Upper lobe of left lung (tissue), 6 donors: ENCODE results near the gene C14orf119. TPM values are rescaled to one million over a fixed set of nuclear protein-coding genes. Genes with fewer than 3 reads are reported as not detected.
A peak's percentile ranks its signal among the peaks of the same experiment; 100 is the strongest.

Source experiments
- ATAC-seq, 2 donors: fragments of 200-7000 bp; cut with Tn5 transposase; one replicate each; pipeline ENCODE4 v1.9.1; 2022; ENCODE audit warnings: mild to moderate bottlenecking in 2 of 2, moderate library complexity in 2 of 2; ENCODE audit not compliant: low FRiP score in 2 of 2
- DNase-seq, 2 donors: peaks; one replicate each; pipeline ENCODE4 v3.0.0-alpha.2; 2019 to 2020
- H3K27ac ChIP-seq, 4 donors: fragments of 200-600 bp; sonication (generic); one replicate each; pipeline ENCODE4 v1.5.1; 2016 to 2019
- H3K27me3 ChIP-seq, 4 donors: fragments of 200-600 bp; sonication (generic); one replicate each; pipeline ENCODE4 v1.5.1; 2017 to 2019
- H3K36me3 ChIP-seq, 4 donors: fragments of 200-600 bp; sonication (generic); one replicate each; pipeline ENCODE4 v1.5.1; 2016 to 2019
- H3K4me1 ChIP-seq, 4 donors: fragments of 200-600 bp; sonication (generic); one replicate each; pipeline ENCODE4 v1.5.1; 2018 to 2019
- H3K4me3 ChIP-seq, 4 donors: fragments of 200-600 bp; sonication (generic); one replicate each; pipeline ENCODE4 v1.5.1; 2017 to 2019; ENCODE audit warnings: mild to moderate bottlenecking in 2 of 4, moderate library complexity in 1 of 4
- H3K9me3 ChIP-seq, 4 donors: fragments of 200-600 bp; sonication (generic); one replicate each; pipeline ENCODE4 v1.5.1; 2018 to 2019
- EP300 ChIP-seq, 4 donors: sonication (generic); formaldehyde crosslinking; IDR thresholded peaks; one replicate each; pipeline ENCODE4 v1.5.1; 2017; ENCODE audit warnings: antibody characterized with exemption in 4 of 4, control low read depth in 2 of 4
- POLR2A ChIP-seq, 4 donors: fragments of 450-650 bp; IDR thresholded peaks; one replicate each; pipeline ENCODE4 v1.5.1; 2016 to 2017; ENCODE audit warnings: antibody characterized with exemption in 4 of 4, mild to moderate bottlenecking in 2 of 4
- POLR2AphosphoS5 ChIP-seq, 2 donors: sonication (generic); formaldehyde crosslinking; IDR thresholded peaks; one replicate each; pipeline ENCODE4 v1.5.1; 2017; ENCODE audit warnings: antibody characterized with exemption in 2 of 2
- WGBS, 2 donors: methylation state at CpG; one replicate each; pipeline ENCODE4 v1.1.5; 2017 to 2018; 5-methylcytosine and 5-hydroxymethylcytosine counted together
- total RNA-seq, 6 donors: library from RNA; depleted of rRNA in 4 of 6; stranded (reverse); fragments of >200 nt in 4 of 6; gene quantifications; one replicate each; pipeline versions ENCODE4 v1.1.0 to v1.2.1, GENCODE V29; 2016 to 2021
- TF ChIP-seq, protein P1 (sequence below), 6 experiments: fragments of 450-650 bp in 4 of 6; fragments of 200-600 bp in 2 of 6; sonication (generic) in 2 of 6; IDR thresholded peaks; one replicate each; pipeline ENCODE4 v1.5.1; 2016 to 2019; ENCODE audit warnings: antibody characterized with exemption in 6 of 6
- donor health status: DM: no; HTN: no; CAD: no; lungs with moderate emphysema.
- donor health status: DM: no; HTN: yes; CAD: no; lungs with severe emphysema.

The C14orf119 gene
- total RNA-seq, 6 donors from 2014 or later: 4.9 to 52.5 (median 35.7) TPM

- H3K36me3 ChIP-seq: peaks cover 44 to 88% (median 81%) of the 10 kb centered on the region in 4 donors
- 8 to 29% methylated on average over 4 of the region's 4 CpGs for WGBS, 2 donors
- DNase-seq: peak in 1 of 2 donors; percentile 72
- ATAC-seq: peak; percentile 38 to 64
- no peaks in the 10 kb centered on the region for H3K9me3 ChIP-seq
- H3K4me1 ChIP-seq: peaks cover 13 to 17% (median 15%) of the 10 kb centered on the region in 4 donors
- H3K4me3 ChIP-seq: no peak overlapping the region
- peak overlapping the region in 3 of 4 donors; percentile 48 to 53 (median 49) for H3K27ac ChIP-seq
- TF ChIP-seq, protein P1, sequence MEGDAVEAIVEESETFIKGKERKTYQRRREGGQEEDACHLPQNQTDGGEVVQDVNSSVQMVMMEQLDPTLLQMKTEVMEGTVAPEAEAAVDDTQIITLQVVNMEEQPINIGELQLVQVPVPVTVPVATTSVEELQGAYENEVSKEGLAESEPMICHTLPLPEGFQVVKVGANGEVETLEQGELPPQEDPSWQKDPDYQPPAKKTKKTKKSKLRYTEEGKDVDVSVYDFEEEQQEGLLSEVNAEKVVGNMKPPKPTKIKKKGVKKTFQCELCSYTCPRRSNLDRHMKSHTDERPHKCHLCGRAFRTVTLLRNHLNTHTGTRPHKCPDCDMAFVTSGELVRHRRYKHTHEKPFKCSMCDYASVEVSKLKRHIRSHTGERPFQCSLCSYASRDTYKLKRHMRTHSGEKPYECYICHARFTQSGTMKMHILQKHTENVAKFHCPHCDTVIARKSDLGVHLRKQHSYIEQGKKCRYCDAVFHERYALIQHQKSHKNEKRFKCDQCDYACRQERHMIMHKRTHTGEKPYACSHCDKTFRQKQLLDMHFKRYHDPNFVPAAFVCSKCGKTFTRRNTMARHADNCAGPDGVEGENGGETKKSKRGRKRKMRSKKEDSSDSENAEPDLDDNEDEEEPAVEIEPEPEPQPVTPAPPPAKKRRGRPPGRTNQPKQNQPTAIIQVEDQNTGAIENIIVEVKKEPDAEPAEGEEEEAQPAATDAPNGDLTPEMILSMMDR (IDR thresholded peaks at IDR 0.05): no peak
- TF ChIP-seq POLR2AphosphoS5 (IDR thresholded peaks at IDR 0.05) (peak in 1 of 2 donors; percentile 38), POLR2A (IDR thresholded peaks at IDR 0.05) (no peak)
- H3K27me3 ChIP-seq: no peaks in the 10 kb centered on the region
These were observed 33.3 kb upstream of the C14orf119 start for GRCh38 chr14:23062002-23062401.

DNA sequence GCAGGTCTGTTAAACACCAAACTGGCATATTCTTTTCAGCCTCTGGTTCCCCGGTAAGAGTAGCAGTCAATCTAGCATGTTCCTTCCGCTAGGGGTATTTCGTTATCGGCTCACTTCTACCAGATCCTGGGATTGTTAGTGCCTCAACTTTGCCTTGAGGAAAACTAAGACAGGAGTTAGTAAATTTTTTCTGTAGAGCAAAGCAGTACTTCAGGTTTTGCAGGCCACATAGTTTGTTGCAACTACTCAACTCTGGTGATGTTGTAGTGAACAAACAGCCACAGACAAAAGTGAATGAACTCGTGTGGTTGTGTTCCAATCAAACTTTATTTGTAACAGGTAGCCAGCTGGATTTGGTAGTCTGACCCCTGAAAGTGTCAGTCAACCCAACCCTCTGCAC, 31.7 kb upstream of the C14orf119 start:
- no peak for ATAC-seq
- no peaks in the 10 kb centered on the region for H3K27me3 ChIP-seq
- H3K9me3 ChIP-seq: no peaks in the 10 kb centered on the region
- peaks cover 9 to 11% (median 10%) of the 10 kb centered on the region in 4 donors for H3K4me1 ChIP-seq
- no peak overlapping the region for H3K27ac ChIP-seq
- no peak for DNase-seq
- TF ChIP-seq POLR2AphosphoS5 (IDR thresholded peaks at IDR 0.05): no peak
- H3K4me3 ChIP-seq: no peak overlapping the region
- 92 to 95% methylated on average over 5 of the region's 5 CpGs for WGBS, 2 donors
- peaks cover 48 to 100% (median 95%) of the 10 kb centered on the region in 4 donors for H3K36me3 ChIP-seq

DNA sequence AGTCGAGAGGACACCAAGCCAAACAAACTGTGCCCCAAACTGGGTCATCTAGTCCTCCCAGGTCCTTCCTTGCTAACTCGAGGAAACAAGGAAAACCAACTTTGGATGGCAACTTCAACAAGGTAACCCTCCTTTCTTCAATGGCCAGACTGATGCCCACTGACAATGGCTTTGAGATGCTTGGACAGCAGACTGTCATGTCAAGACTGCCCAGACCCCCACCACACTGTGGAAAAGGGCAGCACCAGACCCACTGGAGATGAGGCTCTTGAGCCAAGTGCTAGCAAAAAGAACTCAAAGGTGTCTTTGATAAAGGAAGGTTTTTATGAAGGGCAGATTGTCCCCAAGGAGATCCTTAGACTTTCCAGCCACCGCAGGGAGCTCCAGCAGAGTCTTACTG, 28.9 kb upstream of the C14orf119 start:
- H3K27me3 ChIP-seq: no peaks in the 10 kb centered on the region
- TF ChIP-seq EP300 (IDR thresholded peaks at IDR 0.05) (no peak), POLR2A (IDR thresholded peaks at IDR 0.05) (no peak), POLR2AphosphoS5 (IDR thresholded peaks at IDR 0.05) (no peak)
- TF ChIP-seq, protein P1 (IDR thresholded peaks at IDR 0.05): no peak
- H3K36me3 ChIP-seq: peaks cover 30 to 82% (median 72%) of the 10 kb centered on the region in 4 donors
- 79 to 84% methylated on average over 3 of the region's 3 CpGs for WGBS, 2 donors
- H3K27ac ChIP-seq: peak overlapping the region in 1 of 4 donors; percentile 17
- H3K4me3 ChIP-seq: no peak overlapping the region
- H3K9me3 ChIP-seq: no peaks in the 10 kb centered on the region
- ATAC-seq (no peak), DNase-seq (peak in 1 of 2 donors; percentile 12)
- H3K4me1 ChIP-seq: peaks cover 18 to 36% (median 31%) of the 10 kb centered on the region in 4 donors

DNA sequence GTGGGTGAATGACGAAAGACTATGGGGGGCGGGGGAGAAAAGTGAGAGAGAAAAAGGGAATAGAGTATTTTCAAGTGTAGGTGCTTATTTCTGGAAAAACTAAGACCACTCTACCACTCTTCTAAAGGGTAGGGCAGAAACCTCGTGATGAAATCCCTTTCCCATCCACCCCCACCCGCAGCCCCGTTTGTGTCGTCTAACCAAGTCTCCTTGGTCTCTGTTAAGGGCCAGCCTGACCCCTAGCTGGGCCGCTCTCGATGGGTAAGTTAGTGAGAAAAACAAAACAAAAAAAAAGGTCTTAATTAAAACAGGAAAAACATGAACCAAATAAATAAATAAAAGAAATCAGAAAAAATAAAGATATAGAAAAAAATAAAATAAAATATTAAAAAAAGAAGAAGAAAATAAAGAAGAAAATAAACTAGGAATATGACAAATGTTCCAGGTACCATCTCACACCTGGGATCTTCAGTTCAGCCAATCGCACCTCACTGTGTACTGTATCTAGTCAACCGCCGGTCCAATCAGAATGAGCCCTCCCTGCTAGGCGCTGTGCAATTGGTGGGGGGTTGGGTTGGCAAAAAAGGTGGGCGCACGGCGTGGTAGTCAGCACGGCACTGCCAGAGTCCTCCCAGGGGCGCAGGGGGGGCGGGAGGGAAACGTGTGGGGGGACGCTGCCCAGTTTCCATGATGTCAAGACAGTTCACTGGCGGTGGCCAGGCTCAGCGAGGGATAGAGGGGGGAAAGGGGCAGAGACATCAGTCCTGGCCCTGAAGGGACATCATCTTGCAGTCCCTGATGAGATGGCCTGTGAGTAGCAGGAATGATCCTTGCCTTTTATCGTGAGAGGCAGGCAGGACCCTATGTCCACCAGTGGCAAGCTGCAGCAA, 28.2 kb upstream of the C14orf119 start:
- TF ChIP-seq POLR2A (IDR thresholded peaks at IDR 0.05) (no peak), EP300 (IDR thresholded peaks at IDR 0.05) (no peak), POLR2AphosphoS5 (IDR thresholded peaks at IDR 0.05) (no peak)
- TF ChIP-seq, protein P1 (IDR thresholded peaks at IDR 0.05): no peak
- ATAC-seq (no peak), DNase-seq (peak; percentile 12 to 34)
- H3K27me3 ChIP-seq: no peaks in the 10 kb centered on the region
- H3K36me3 ChIP-seq: peaks cover 26 to 75% (median 67%) of the 10 kb centered on the region in 4 donors
- no peaks in the 10 kb centered on the region for H3K9me3 ChIP-seq
- H3K4me1 ChIP-seq: peaks cover 22 to 41% (median 34%) of the 10 kb centered on the region in 4 donors
- H3K27ac ChIP-seq: peak overlapping the region in 1 of 4 donors; percentile 17
- WGBS, 2 donors: 90 to 91% methylated on average over 22 to 23 of the region's 23 CpGs
- no peak overlapping the region for H3K4me3 ChIP-seq
